ENCODE data around the gene ZYX.
"Not testable (repeated sequence)": the region's sequence is repeated elsewhere in the genome, so short reads cannot be mapped to it uniquely, and the experiment has no call there.

ZYX gene

GRCh38 chr7:143384148-143384547 lies 3.0 kb downstream of the ZYX start:
- in situ Hi-C loops (cut with HindIII; ENCODE audit: low sequenced_read_pairs): no loop called here

DNA sequence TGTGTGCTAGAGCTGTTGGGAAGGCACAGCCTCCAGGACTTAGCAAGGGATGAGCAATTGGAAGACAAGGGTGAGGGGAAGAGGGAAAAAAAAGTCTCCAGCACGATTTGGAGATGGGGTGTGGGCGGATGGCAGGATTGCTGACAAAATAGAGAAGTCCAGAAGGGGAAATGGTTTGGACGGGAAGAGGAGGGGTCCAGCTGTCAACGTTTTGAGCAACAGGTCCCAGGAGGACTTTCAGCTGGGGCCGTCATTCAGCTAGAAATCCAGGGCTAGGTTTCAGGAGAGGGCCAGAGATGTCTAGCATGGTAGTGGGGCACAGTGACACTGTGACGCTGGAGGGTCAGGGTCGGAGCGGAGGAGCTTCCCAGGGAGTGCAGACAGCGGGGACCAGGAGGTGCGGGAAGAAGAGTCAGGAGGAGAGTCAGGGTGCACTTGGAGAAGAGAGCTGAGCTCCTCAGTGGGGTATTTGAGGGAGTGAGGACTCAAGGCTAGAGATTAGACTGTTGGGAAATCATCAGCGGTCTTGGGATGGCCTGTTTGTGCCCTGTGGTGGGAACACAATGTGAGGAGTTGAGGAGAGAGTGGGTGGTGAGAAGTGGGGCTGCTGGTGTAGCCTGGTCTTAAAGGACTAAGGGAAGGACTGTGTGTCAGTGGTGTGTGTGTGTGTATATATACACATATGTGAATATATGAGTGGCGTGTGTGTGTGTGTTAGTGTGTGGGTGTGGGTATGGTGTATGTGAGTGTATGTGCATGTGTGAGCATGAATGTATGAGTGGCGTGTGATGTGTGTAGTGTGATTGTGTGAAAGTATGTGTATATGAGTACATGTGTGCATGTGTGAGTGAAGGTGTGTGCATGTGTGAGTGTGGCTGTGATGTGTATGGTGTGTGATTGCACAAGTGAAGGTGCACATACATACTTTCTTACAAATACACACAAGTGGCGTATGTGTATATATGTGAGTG lies 3.8 kb downstream of the ZYX start:
- in situ Hi-C loops (cut with HindIII; ENCODE audit: low sequenced_read_pairs): loop anchor here (5.0 kb wide), 1 partner anchor 63 kb away; no protein-coding TSS in a partner anchor

DNA sequence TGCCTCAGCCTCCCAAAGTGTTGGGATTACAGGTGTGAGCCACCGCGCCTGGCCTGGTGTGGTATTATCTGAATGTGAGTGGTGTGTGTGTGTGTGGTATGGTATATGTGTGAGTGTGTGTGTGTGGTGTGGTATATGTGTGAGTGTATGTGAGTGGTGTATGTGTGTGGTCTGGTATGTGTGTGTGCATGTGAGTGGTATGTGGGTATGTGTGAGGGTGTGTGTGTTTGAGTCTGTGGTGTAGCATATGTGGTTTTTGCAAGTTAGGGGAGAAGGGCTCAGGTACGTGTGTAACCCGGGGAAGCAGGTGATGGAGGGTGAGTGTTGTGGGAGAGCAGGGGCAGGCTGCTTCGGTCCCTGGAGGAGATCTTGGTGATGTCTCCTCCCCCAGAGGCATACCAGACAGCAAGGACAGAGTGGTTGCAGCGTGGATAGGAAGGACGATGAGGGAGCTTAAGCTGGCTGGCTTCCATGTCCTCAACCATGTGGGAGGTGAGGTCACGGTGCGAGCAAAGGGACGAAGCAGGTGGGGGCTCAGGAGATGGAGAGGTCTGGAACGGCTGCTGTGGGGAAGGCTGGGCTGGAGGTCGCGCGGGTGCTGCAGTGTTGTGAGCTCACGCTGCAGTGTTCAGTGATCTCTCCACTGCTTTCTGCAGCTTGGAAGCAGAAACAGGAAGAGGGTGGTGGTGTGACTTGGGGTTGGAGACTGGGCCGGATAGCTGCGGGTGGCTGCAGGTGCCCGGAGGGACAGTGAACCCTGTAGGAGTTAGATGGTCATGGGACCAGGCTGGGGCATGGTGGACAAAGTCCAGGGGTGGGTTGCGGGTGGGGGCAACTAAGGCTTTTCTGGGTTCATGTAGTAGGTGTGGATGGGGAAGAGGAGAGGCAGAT lies 5.0 kb downstream of the ZYX start:
- in situ Hi-C loops (cut with HindIII; ENCODE audit: low sequenced_read_pairs): loop anchor here (5.0 kb wide), 1 partner anchor 64 kb away; no protein-coding TSS in a partner anchor

DNA sequence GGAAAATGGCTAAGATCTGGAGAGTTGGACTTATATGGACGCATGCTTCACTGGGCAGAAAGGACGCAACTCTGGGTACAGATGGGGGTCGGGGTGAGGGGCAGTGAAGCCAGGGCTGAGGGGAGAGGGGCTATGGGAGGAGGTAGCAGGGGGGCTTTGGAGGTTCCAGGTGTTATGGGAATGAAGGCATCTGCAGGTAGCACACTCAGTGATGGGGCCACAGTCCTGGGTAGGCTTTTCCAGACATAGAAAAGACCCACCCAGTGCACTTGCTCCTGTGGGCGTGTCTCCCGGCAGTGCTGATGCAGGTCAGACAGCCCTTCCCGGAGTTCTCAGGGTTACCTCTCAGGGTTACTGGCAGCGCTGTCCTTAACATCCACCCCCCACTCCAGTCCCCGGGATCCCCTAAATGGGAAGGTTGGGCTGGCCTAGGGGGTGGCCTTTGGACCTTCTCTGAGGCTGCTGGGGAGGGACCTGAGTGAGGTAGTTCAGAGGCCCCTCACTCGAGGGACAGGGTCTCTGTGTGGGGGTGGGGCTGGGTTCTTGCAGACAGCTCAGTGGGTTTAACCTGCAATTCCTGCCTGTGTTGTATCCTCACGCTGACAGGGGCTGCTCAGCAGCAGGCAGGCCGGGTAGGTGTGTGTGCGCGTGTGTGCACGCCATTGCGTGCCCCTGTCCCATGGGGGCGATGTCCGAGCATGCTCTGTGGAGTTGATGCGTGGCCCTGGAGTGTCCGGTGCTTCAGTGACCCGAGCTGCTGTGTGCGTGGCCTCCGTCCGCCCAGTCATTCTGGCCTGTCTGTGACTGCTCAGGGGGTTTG lies 6.2 kb downstream of the ZYX start:
- in situ Hi-C loops (cut with HindIII; ENCODE audit: low sequenced_read_pairs): loop anchor here (5.0 kb wide), 1 partner anchor 65 kb away; no protein-coding TSS in a partner anchor

GRCh38 chr7:143388051-143388450 lies 6.9 kb downstream of the ZYX start:
- in situ Hi-C loops (cut with HindIII; ENCODE audit: low sequenced_read_pairs): loop anchor here (5.0 kb wide), 1 partner anchor 66 kb away; no protein-coding TSS in a partner anchor

GRCh38 chr7:143388491-143389101 lies 7.5 kb downstream of the ZYX start:
- in situ Hi-C loops (cut with HindIII; ENCODE audit: low sequenced_read_pairs): loop anchor here (5.0 kb wide), 1 partner anchor 66 kb away; no protein-coding TSS in a partner anchor

DNA sequence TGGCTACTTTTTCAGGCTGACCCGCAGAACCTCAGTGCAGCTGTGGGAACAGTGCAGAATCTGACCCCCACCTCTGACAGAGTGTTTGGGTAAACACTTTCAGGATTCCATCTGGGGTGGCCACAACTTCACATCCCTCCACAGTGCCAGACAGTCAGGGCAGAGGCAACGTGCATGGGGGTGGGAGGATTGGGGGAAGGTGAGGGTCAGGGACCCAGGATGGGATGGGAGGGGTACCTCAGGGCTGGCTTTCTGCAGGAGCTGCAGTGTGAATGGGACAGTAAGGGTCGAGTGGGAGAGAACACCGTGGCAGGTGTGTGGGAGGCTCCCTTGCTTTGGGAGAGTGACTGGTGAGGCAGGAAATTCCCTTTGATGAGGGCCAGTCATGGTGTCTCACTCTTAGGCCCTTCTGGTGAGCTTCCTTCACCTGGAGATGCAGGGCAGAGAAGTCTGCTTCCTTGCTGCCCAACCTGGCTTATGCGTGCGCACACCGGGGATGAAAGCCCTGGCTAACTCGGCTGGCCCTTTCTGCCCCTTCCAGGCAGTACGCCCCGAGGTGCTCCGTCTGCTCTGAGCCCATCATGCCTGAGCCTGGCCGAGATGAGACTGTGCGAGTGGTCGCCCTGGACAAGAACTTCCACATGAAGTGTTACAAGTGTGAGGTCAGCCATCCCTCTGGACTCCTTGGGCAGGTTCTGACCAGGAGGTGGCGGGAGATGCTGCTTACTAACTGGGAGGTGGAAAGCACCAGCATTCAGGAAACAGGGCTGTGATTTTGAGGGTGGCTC lies 8.4 kb downstream of the ZYX start:
- in situ Hi-C loops (cut with HindIII; ENCODE audit: low sequenced_read_pairs): loop anchor here (5.0 kb wide), 1 partner anchor 67 kb away; no protein-coding TSS in a partner anchor

DNA sequence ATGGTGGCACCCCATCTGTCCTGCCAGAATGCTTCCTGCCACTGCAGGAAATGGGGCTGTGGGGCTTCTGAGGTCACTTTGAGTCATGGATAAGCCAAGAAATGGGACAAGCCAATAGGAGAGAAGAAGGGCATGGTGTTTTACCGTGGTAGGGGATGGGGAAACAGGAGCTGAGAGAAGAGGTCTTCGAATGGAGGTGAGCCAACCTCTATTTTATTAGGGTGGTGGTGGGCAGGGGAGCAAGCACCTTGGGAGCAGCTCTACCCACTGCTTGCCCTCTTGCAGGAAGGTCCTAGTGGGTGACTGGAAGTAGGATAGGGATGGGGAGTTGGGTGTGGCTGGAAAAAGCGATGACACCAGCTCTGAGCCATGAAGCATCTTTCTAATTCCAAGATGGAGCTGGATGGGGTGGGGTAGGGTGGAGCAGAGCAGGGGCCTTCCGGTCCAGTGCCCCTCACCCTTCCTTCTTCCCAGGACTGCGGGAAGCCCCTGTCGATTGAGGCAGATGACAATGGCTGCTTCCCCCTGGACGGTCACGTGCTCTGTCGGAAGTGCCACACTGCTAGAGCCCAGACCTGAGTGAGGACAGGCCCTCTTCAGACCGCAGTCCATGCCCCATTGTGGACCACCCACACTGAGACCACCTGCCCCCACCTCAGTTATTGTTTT lies 9.1 kb downstream of the ZYX start:
- in situ Hi-C loops (cut with HindIII; ENCODE audit: low sequenced_read_pairs): no loop called here

- in situ Hi-C loops (cut with HindIII; ENCODE audit: low sequenced_read_pairs): no loop called here
Measured at GRCh38 chr7:143390773-143391317, 9.7 kb downstream of the ZYX start.

- in situ Hi-C loops (cut with HindIII; ENCODE audit: low sequenced_read_pairs): no loop called here
Measured at GRCh38 chr7:143391462-143392404, 10.6 kb downstream of the ZYX start.

- in situ Hi-C loops (cut with HindIII; ENCODE audit: low sequenced_read_pairs): not testable (repeated sequence)
Measured at GRCh38 chr7:143392427-143392826, 11.3 kb downstream of the ZYX start.

GRCh38 chr7:143392875-143393266 lies 11.7 kb downstream of the ZYX start:
- in situ Hi-C loops (cut with HindIII; ENCODE audit: low sequenced_read_pairs): no loop called here

DNA sequence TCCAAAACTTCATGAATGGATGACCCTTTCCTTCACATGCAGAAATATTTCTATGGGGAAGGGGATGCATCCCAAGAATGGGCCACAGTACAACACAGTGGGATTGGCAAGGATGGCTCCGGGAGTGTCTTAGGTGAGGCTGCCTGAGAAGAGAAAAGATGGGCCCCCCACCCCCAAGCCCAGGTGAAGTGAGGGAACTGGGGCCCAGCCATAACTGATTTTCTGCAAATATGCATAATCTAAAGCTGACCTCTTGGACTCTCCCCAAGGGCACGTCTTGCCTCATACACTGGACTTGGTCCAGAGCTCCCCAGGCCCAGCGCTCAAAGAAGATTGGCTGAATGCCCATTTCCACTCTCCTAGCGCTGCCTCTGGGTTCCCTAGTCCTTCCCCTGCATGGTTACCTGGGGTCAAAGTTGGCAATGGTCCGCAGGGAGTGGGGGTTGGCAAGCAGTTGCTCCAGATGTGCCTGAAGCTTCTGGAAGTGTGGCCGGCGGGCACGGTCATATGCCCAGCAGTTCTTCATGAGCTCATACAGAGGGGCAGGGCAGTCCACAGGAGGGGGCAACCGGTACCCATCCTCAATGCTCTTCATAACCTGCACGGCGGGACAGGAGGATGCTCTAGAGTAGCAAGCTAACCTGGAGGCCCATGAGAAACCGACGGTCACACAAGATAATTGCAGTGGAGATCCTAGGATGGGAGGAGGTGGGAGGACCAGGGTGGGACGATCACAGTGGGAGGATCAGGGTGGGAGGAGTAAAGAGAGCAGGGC lies 12.3 kb downstream of the ZYX start:
- in situ Hi-C loops (cut with HindIII; ENCODE audit: low sequenced_read_pairs): no loop called here

- in situ Hi-C loops (cut with HindIII; ENCODE audit: low sequenced_read_pairs): no loop called here
Measured at GRCh38 chr7:143394068-143394467, 12.9 kb downstream of the ZYX start.

- in situ Hi-C loops (cut with HindIII; ENCODE audit: low sequenced_read_pairs): no loop called here
Measured at GRCh38 chr7:143394777-143395176, 13.6 kb downstream of the ZYX start.
